Lung (tissue), 12 donors: ENCODE data around the gene RAC3. TPM values are rescaled to one million over a fixed set of nuclear protein-coding genes. Genes with fewer than 3 reads are reported as not detected.

Experiments
- ATAC-seq: fragments of 200-7000 bp; cut with Tn5 transposase; one replicate; pipeline ENCODE4 v1.9.1; 2020; ENCODE audit warnings: moderate number of reproducible peaks; ENCODE audit not compliant: insufficient read depth, low FRiP score
- DNase-seq, 3 donors: peaks; one replicate each; pipeline ENCODE4 v3.0.0-alpha.2; 2013 to 2017
- H3K27ac ChIP-seq, 2 donors: one replicate each; pipeline ENCODE4 v1.5.1; 2013; ENCODE audit warnings: mild to moderate bottlenecking in 2 of 2, moderate library complexity in 2 of 2, control low read depth in 1 of 2, inconsistent platforms in 1 of 2, low read depth in 1 of 2, low read length in 1 of 2
- H3K27me3 ChIP-seq, 3 donors: one replicate each; pipeline ENCODE4 v1.5.1; 2013; ENCODE audit warnings: low read length in 2 of 3; ENCODE audit not compliant: control insufficient read depth in 3 of 3, insufficient read depth in 3 of 3
- H3K36me3 ChIP-seq, 4 donors: one replicate each; pipeline ENCODE4 v1.5.1; 2013; ENCODE audit warnings: low read length in 4 of 4, mild to moderate bottlenecking in 1 of 4, moderate library complexity in 1 of 4; ENCODE audit not compliant: control insufficient read depth in 4 of 4, insufficient read depth in 4 of 4
- H3K4me1 ChIP-seq, 5 donors: one replicate each; pipeline ENCODE4 v1.5.1; 2013; ENCODE audit warnings: low read length in 5 of 5, mild to moderate bottlenecking in 2 of 5, moderate library complexity in 1 of 5; ENCODE audit not compliant: control insufficient read depth in 5 of 5, insufficient read depth in 5 of 5
- H3K4me3 ChIP-seq: one replicate; pipeline ENCODE4 v1.5.1; 2013; ENCODE audit warnings: mild to moderate bottlenecking, control low read depth, moderate library complexity
- H3K9ac ChIP-seq, 2 donors: one replicate each; pipeline ENCODE4 v1.5.1; 2013; ENCODE audit warnings: low read length in 2 of 2, control low read depth in 1 of 2; ENCODE audit not compliant: insufficient read depth in 1 of 2
- H3K9me3 ChIP-seq, 4 donors: one replicate each; pipeline ENCODE4 v1.5.1; 2013; ENCODE audit warnings: low read length in 3 of 4, mild to moderate bottlenecking in 1 of 4, moderate library complexity in 1 of 4; ENCODE audit not compliant: control insufficient read depth in 4 of 4, insufficient read depth in 3 of 4
- CTCF ChIP-seq: IDR thresholded peaks from 2 replicates; pipeline ENCODE4 v1.5.1; 2012; ENCODE audit warnings: mild to moderate bottlenecking; ENCODE audit errors: control extremely low read depth, extremely low read depth
- WGBS, 2 donors: extraction: QIAGEN DNeasy Blood & Tissue Kit; methylation state at CpG; one replicate each; pipeline ENCODE4 v1.1.7; 2013; 5-methylcytosine and 5-hydroxymethylcytosine counted together
- polyA plus RNA-seq, 2 donors: library from polyadenylated mRNA; stranded (reverse); fragments of 200-250 nt; gene quantifications; one replicate each; pipeline ENCODE4 v1.2.1, GENCODE V29; 2013
- total RNA-seq, 2 donors: library from RNA; depleted of rRNA in 1 of 2; stranded (reverse); fragments of >200 nt in 1 of 2; gene quantifications; one replicate each; pipeline ENCODE4 v1.2.1, GENCODE V29; 2014 to 2021
- donor health status: control.
- donor health status: control.
- donor health status: Bipolar disorder and iron deficiency.
- donor health status: healthy.
- donor health status: DM: yes; HTN: yes; CAD: no.

Gene RAC3
- total and polyA plus RNA-seq, 4 donors: 6.0 to 8.3 (median 8.1) TPM

- 6 to 10% methylated on average over 10 of the region's 10 CpGs for WGBS, 2 donors
- Histone ChIP-seq H3K9ac (peak overlapping the region in 1 of 2 donors; percentile 51), H3K27ac (peak overlapping the region in 1 of 2 donors; percentile 84), H3K4me1 (peaks cover 0 to 23% (median 12%) of the 10 kb centered on the region in 5 donors), H3K27me3 (no peaks in the 10 kb centered on the region), H3K4me3 (peak overlapping the region; percentile 86), H3K9me3 (no peaks in the 10 kb centered on the region), H3K36me3 (peaks cover 0 to 8% (median 0%) of the 10 kb centered on the region in 4 donors)
- DNase-seq: no peak
- no peak for TF ChIP-seq CTCF
- ATAC-seq: no peak
Observed at GRCh38 chr17:82021900-82022309, 9.6 kb upstream of the RAC3 start.

GRCh38 chr17:82022310-82022980 is 9.0 kb upstream of the RAC3 start, which contains the start of gene CENPX:
Gene CENPX (minus strand): TSS chr17:82022878. CDS start chr17:82022861, 17 bp downstream.
- ATAC-seq (no peak), DNase-seq (peak in 1 of 3 donors; percentile 40)
- 1% methylated on average over 61 to 64 of the region's 64 CpGs for WGBS, 2 donors
- TF ChIP-seq CTCF: no peak
- Histone ChIP-seq H3K27me3 (no peaks in the 10 kb centered on the region), H3K36me3 (peaks cover 0 to 8% (median 1%) of the 10 kb centered on the region in 4 donors), H3K9me3 (no peaks in the 10 kb centered on the region), H3K4me1 (peaks cover 0 to 23% (median 12%) of the 10 kb centered on the region in 5 donors), H3K9ac (peak within 1 kb of the TSS in 1 of 2 donors; percentile 51), H3K27ac (peak within 1 kb of the TSS; percentile 84 to 88), H3K4me3 (peak within 1 kb of the TSS; percentile 86)

GRCh38 chr17:82022981-82023446 is 8.5 kb upstream of the RAC3 start, which contains the start of gene LRRC45:
Gene LRRC45 (plus strand): TSS chr17:82023305. CDS start chr17:82023644, 339 bp downstream.
- DNase-seq (peak; percentile 100), ATAC-seq (peak; percentile 97)
- Histone ChIP-seq H3K27ac (peak within 1 kb of the TSS; percentile 84 to 88), H3K27me3 (no peaks in the 10 kb centered on the region), H3K4me1 (peaks cover 0 to 23% (median 12%) of the 10 kb centered on the region in 5 donors), H3K4me3 (peak within 1 kb of the TSS; percentile 86), H3K36me3 (peaks cover 0 to 6% (median 2%) of the 10 kb centered on the region in 4 donors), H3K9ac (peak within 1 kb of the TSS in 1 of 2 donors; percentile 51), H3K9me3 (no peaks in the 10 kb centered on the region)
- WGBS, 2 donors: 0 to 1% methylated on average over 36 to 42 of the region's 42 CpGs
- no peak for TF ChIP-seq CTCF
